H9 (cell line): ENCODE measurements around the gene PXDN. TPM values are rescaled to one million over a fixed set of nuclear protein-coding genes. Genes with fewer than 3 reads are reported as not detected.

ENCODE experiments used
- DNase-seq: peaks from one replicate; pipeline ENCODE4 v3.0.0-alpha.2; 2017
- H2AFZ ChIP-seq: one replicate; pipeline ENCODE4 v1.6.1; 2013; ENCODE audit warnings: mild to moderate bottlenecking, low read length, control low read depth, moderate library complexity
- H2AK5ac ChIP-seq: 2 replicates; pipeline ENCODE4 v1.6.1; 2013; ENCODE audit warnings: low read length, control low read depth, mixed read lengths; ENCODE audit not compliant: insufficient read length
- H2BK120ac ChIP-seq: one replicate; pipeline ENCODE4 v1.6.1; 2013; ENCODE audit warnings: low read depth, mild to moderate bottlenecking, low read length, control low read depth, inconsistent platforms; ENCODE audit not compliant: poor library complexity, severe bottlenecking
- H2BK12ac ChIP-seq: 2 replicates; pipeline ENCODE4 v1.6.1; 2013; ENCODE audit warnings: low read length, control low read depth, mixed read lengths, low read depth; ENCODE audit not compliant: insufficient read length
- H2BK15ac ChIP-seq: 2 replicates; pipeline ENCODE4 v1.6.1; 2013; ENCODE audit warnings: low read depth, low read length, control low read depth
- H2BK20ac ChIP-seq: one replicate; pipeline ENCODE4 v1.6.1; 2013; ENCODE audit warnings: low read depth, mild to moderate bottlenecking, low read length, control low read depth, inconsistent platforms; ENCODE audit not compliant: poor library complexity, severe bottlenecking
- H2BK5ac ChIP-seq: 2 replicates; pipeline ENCODE4 v1.6.1; 2013; ENCODE audit warnings: low read length, control low read depth, mixed read lengths; ENCODE audit not compliant: insufficient read length
- H3K14ac ChIP-seq: 2 replicates; pipeline ENCODE4 v1.6.1; 2013; ENCODE audit warnings: low read length, control low read depth; ENCODE audit not compliant: insufficient read depth
- H3K18ac ChIP-seq: 2 replicates; pipeline ENCODE4 v1.6.1; 2013; ENCODE audit warnings: low read depth, mild to moderate bottlenecking, mixed read lengths, low read length, control low read depth; ENCODE audit not compliant: insufficient read length
- H3K23ac ChIP-seq: 2 replicates; pipeline ENCODE4 v1.6.1; 2013; ENCODE audit warnings: low read length, control low read depth, mixed read lengths, low read depth; ENCODE audit not compliant: insufficient read length
- H3K23me2 ChIP-seq: 2 replicates; pipeline ENCODE4 v1.6.1; 2013; ENCODE audit warnings: low read depth, mild to moderate bottlenecking, mixed read lengths, low read length, control low read depth; ENCODE audit not compliant: insufficient read length, poor library complexity, severe bottlenecking
- H3K27ac ChIP-seq: 2 replicates; pipeline ENCODE4 v1.5.1; 2013; ENCODE audit warnings: low read length, control low read depth, mixed read lengths, low read depth; ENCODE audit not compliant: insufficient read length
- H3K27me3 ChIP-seq: 2 replicates; pipeline ENCODE4 v1.6.1; 2013; ENCODE audit warnings: low read length, control low read depth, inconsistent platforms; ENCODE audit not compliant: insufficient read depth
- H3K4ac ChIP-seq: 2 replicates; pipeline ENCODE4 v1.6.1; 2013; ENCODE audit warnings: low read depth, mild to moderate bottlenecking, control low read depth, inconsistent platforms, low read length, moderate library complexity
- H3K4me1 ChIP-seq: 2 replicates; pipeline ENCODE4 v1.6.1; 2013; ENCODE audit warnings: low read length, control low read depth, inconsistent platforms; ENCODE audit not compliant: insufficient read depth
- H3K4me2 ChIP-seq: 2 replicates; pipeline ENCODE4 v1.6.1; 2013; ENCODE audit warnings: low read length, control low read depth, mixed read lengths; ENCODE audit not compliant: insufficient read length, insufficient read depth
- H3K56ac ChIP-seq: 2 replicates; pipeline ENCODE4 v1.6.1; 2013; ENCODE audit warnings: low read depth, mild to moderate bottlenecking, mixed read lengths, low read length, control low read depth; ENCODE audit not compliant: insufficient read length
- H3K79me1 ChIP-seq: 2 replicates; pipeline ENCODE4 v1.6.1; 2013; ENCODE audit warnings: low read depth, mild to moderate bottlenecking, moderate library complexity, low read length, control low read depth, inconsistent platforms; ENCODE audit not compliant: insufficient read depth, poor library complexity, severe bottlenecking
- H3K79me2 ChIP-seq: 2 replicates; pipeline ENCODE4 v1.6.1; 2013; ENCODE audit warnings: low read length, control low read depth, inconsistent platforms; ENCODE audit not compliant: insufficient read depth
- H3K9ac ChIP-seq: 2 replicates; pipeline ENCODE4 v1.6.1; 2013; ENCODE audit warnings: low read length, control low read depth, mixed read lengths; ENCODE audit not compliant: insufficient read length; ENCODE audit errors: extremely low read depth
- H3K9me3 ChIP-seq: one replicate; pipeline ENCODE4 v1.6.1; 2013; ENCODE audit warnings: low read depth, low read length, inconsistent platforms; ENCODE audit not compliant: control insufficient read depth
- H3T11ph ChIP-seq: one replicate; pipeline ENCODE4 v1.6.1; 2013; ENCODE audit warnings: mild to moderate bottlenecking, low read length, control low read depth, inconsistent platforms
- H4K20me1 ChIP-seq: one replicate; pipeline ENCODE4 v1.6.1; 2013; ENCODE audit not compliant: control insufficient read depth, insufficient read length, insufficient read depth
- H4K5ac ChIP-seq: 2 replicates; pipeline ENCODE4 v1.6.1; 2013; ENCODE audit warnings: low read depth, mild to moderate bottlenecking, mixed read lengths, low read length, control low read depth; ENCODE audit not compliant: insufficient read length
- H4K8ac ChIP-seq: replicated peaks from 2 replicates; pipeline ENCODE4 v1.6.1; 2013; ENCODE audit warnings: low read length, control low read depth, mixed read lengths, low read depth; ENCODE audit not compliant: insufficient read length
- H4K91ac ChIP-seq: 2 replicates; pipeline ENCODE4 v1.6.1; 2013; ENCODE audit warnings: low read depth, mild to moderate bottlenecking, moderate library complexity, mixed read lengths, low read length, control low read depth; ENCODE audit not compliant: insufficient read length
- H3K27ac Mint-ChIP-seq, 3 experiments: 2 replicates in 2 of 3; 3 replicates in 1 of 3; pipeline ENCODE4 v1.8.0; 2020 to 2021; ENCODE audit warnings: mixed read lengths in 3 of 3, mild to moderate bottlenecking in 1 of 3, moderate library complexity in 1 of 3
- H3K27me3 Mint-ChIP-seq: 2 replicates; pipeline ENCODE4 v1.8.0; 2021; ENCODE audit warnings: low read depth, mild to moderate bottlenecking, moderate library complexity, mixed read lengths
- H3K36me3 Mint-ChIP-seq, 3 experiments: 2 replicates in 2 of 3; 3 replicates in 1 of 3; pipeline ENCODE4 v1.8.0; 2020 to 2021; ENCODE audit warnings: low read depth in 3 of 3, mixed read lengths in 3 of 3; ENCODE audit not compliant: insufficient read depth in 1 of 3
- H3K4me1 Mint-ChIP-seq, 2 experiments: 2 replicates each; pipeline ENCODE4 v1.8.0; 2020; ENCODE audit warnings: mixed read lengths in 2 of 2
- H3K4me3 Mint-ChIP-seq, 2 experiments: 2 replicates in 1 of 2; 3 replicates in 1 of 2; pipeline ENCODE4 v1.8.0; 2020 to 2021; ENCODE audit warnings: mild to moderate bottlenecking in 2 of 2, mixed read lengths in 2 of 2, moderate library complexity in 1 of 2
- H3K9me3 Mint-ChIP-seq, 2 experiments: 2 replicates in 1 of 2; 3 replicates in 1 of 2; pipeline ENCODE4 v1.8.0; 2020; ENCODE audit warnings: mild to moderate bottlenecking in 2 of 2, mixed read lengths in 2 of 2, moderate library complexity in 1 of 2
- WGBS: extraction: QIAGEN DNeasy Blood & Tissue Kit; methylation state at CpG from one replicate; pipeline ENCODE4 v1.1.7; 2013; ENCODE audit warnings: missing lambda C conversion rate, low lambda C conversion rate, mixed read lengths; ENCODE audit not compliant: insufficient read length; ENCODE audit errors: extremely low coverage; 5-methylcytosine and 5-hydroxymethylcytosine counted together
- total RNA-seq: library from RNA; stranded (reverse); gene quantifications from 2 replicates; pipeline ENCODE4 v1.2.1, GENCODE V29; 2021
- TF ChIP-seq, protein P1 (sequence below): fragments of 200-600 bp; sonication (generic); conservative IDR thresholded peaks from 3 replicates; pipeline ENCODE4 v1.8.0; 2021; ENCODE audit warnings: antibody characterized with exemption, mild to moderate bottlenecking

The PXDN gene
- total RNA-seq, 1 experiment from 2014 or later = 146 TPM

- TF ChIP-seq, protein P1, sequence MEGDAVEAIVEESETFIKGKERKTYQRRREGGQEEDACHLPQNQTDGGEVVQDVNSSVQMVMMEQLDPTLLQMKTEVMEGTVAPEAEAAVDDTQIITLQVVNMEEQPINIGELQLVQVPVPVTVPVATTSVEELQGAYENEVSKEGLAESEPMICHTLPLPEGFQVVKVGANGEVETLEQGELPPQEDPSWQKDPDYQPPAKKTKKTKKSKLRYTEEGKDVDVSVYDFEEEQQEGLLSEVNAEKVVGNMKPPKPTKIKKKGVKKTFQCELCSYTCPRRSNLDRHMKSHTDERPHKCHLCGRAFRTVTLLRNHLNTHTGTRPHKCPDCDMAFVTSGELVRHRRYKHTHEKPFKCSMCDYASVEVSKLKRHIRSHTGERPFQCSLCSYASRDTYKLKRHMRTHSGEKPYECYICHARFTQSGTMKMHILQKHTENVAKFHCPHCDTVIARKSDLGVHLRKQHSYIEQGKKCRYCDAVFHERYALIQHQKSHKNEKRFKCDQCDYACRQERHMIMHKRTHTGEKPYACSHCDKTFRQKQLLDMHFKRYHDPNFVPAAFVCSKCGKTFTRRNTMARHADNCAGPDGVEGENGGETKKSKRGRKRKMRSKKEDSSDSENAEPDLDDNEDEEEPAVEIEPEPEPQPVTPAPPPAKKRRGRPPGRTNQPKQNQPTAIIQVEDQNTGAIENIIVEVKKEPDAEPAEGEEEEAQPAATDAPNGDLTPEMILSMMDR = no peak
- Histone ChIP-seq H3K14ac (no peak overlapping the region), H2BK15ac (no peak overlapping the region), H4K5ac (no peak overlapping the region), H3K23ac (no peak overlapping the region), H2BK120ac (no peak overlapping the region), H3K4me1 (no peaks in the 10 kb centered on the region), H4K91ac (no peak overlapping the region), H3K79me1 (peaks cover 14% of the 10 kb centered on the region), H3K79me2 (peaks cover 10% of the 10 kb centered on the region; the same call in 1 of the 2 replicates), H3K18ac (no peak overlapping the region), H2BK5ac (no peak overlapping the region), H3K9me3 (no peaks in the 10 kb centered on the region), H3K23me2 (no peaks in the 10 kb centered on the region), H2AK5ac (no peak overlapping the region), H3K9ac (no peak overlapping the region), H3K27me3 (no peaks in the 10 kb centered on the region), H2BK20ac (no peak overlapping the region), H2BK12ac (no peak overlapping the region), H2AFZ (no peak overlapping the region), H3K56ac (no peak overlapping the region), H3K4ac (no peak overlapping the region), H4K8ac (no peak overlapping the region), H3K4me2 (no peak overlapping the region), H3K27ac (no peak overlapping the region), H3T11ph (no peak overlapping the region), H4K20me1 (no peaks in the 10 kb centered on the region)
- WGBS = no CpG with 5 or more reads among the region's 10 CpGs
- Mint-ChIP-seq H3K36me3 (peaks cover 0 to 2% (median 0%) of the 10 kb centered on the region in 3 experiments; a peak in 3 of 7 replicates), H3K4me3 (no peak overlapping the region), H3K27ac (peak overlapping the region in 2 of 3 experiments; percentile 20 to 71; a peak in 2 of 7 replicates), H3K9me3 (no peaks in the 10 kb centered on the region; a peak in 1 of 5 replicates), H3K4me1 (peaks cover 32 to 38% of the 10 kb centered on the region in 2 experiments), H3K27me3 (peaks cover 2% of the 10 kb centered on the region; the same call in 1 of the 2 replicates)
- DNase-seq = no peak
Observed at GRCh38 chr2:1713839-1714236, 30.5 kb downstream of the PXDN start.
